22Rv1 (cell line): Measurements from ENCODE around the gene IL10RB.
"Not testable (repeated sequence)": the region's sequence is repeated elsewhere in the genome, so short reads cannot be mapped to it uniquely, and the experiment has no call there.

ENCODE experiments used
- CTCF ChIP-seq: fragments of 450-650 bp; IDR thresholded peaks from 2 replicates; pipeline ENCODE4 v1.5.1; 2017; ENCODE audit warnings: mild to moderate bottlenecking
- ZFX ChIP-seq: fragments of 450-650 bp; IDR thresholded peaks from 2 replicates; pipeline ENCODE4 v1.6.1; 2017; ENCODE audit warnings: antibody characterized with exemption, borderline replicate concordance

- TF ChIP-seq CTCF, ZFX: not testable (repeated sequence)
Measured at GRCh38 chr21:33253382-33253781, 12.8 kb upstream of the IL10RB start.
